HCT116 (cell line): Measurements from ENCODE around the gene TUBGCP5. TPM values are rescaled to one million over a fixed set of nuclear protein-coding genes. Genes with fewer than 3 reads are reported as not detected.
A peak's percentile ranks its signal among the peaks of the same experiment; 100 is the strongest.
"Not testable (repeated sequence)": the region's sequence is repeated elsewhere in the genome, so short reads cannot be mapped to it uniquely, and the experiment has no call there.

Experiments
- ATAC-seq: fragments of 200-7000 bp; cut with Tn5 transposase; 2 replicates; pipeline ENCODE4 v1.9.1; 2020; ENCODE audit warnings: mild to moderate bottlenecking, moderate library complexity
- BruUV-seq: library from RNA; stranded (reverse); fragments of 400-500 nt; replicated peaks from 2 replicates; lab custom pipeline; 2021; lab: Mats Ljungman, UMichigan
- CTCF ChIA-PET: fragments of 300-600 bp; sonication (Branson Sonifier 250); formaldehyde crosslinking; loops from one replicate; lab custom pipeline; 2021; ENCODE audit warnings: antibody characterized with exemption; lab: Charles Lee
- POLR2A ChIA-PET: fragments of 300-600, 350-600 bp; sonication (Branson Sonifier 250); formaldehyde crosslinking; loops from one replicate; lab custom pipeline; 2021; ENCODE audit warnings: antibody characterized with exemption; lab: Charles Lee
- RAD21 ChIA-PET, 2 experiments: fragments of 300-600 bp; sonication (Branson Sonifier 250); formaldehyde crosslinking; loops; one replicate each; lab custom pipeline; 2023; ENCODE audit warnings: low total read pairs in 2 of 2; ENCODE audit not compliant: uncharacterized antibody in 2 of 2, unreplicated experiment in 2 of 2, low non-redundant PET in 1 of 2; lab: Charles Lee
- DNase-seq: peaks from one replicate; pipeline ENCODE4 v3.0.0-alpha.2; 2010; ENCODE audit warnings: low read depth, low spot score
- H2AFZ ChIP-seq: fragments of 200-600 bp; shearing (Covaris generic), sonication (generic); 2 replicates; pipeline ENCODE4 v1.6.1; 2017; ENCODE audit warnings: low read depth, mixed run types, mixed read lengths, antibody characterized with exemption, low read length; ENCODE audit not compliant: poor library complexity, severe bottlenecking
- H3K27ac ChIP-seq: 2 replicates; pipeline ENCODE4 v1.5.1; 2012; ENCODE audit warnings: low read depth, low read length
- H3K27me3 ChIP-seq: fragments of 200-600 bp; sonication (generic); 2 replicates; pipeline ENCODE4 v1.6.1; 2016; ENCODE audit warnings: mixed run types, low read length, mixed read lengths; ENCODE audit not compliant: insufficient read depth
- H3K36me3 ChIP-seq, 2 experiments: fragments of 200-500 bp in 1 of 2; fragments of 200-600 bp in 1 of 2; sonication (Bioruptor generic) in 1 of 2; sonication (generic) in 1 of 2; 2 replicates each; pipeline versions ENCODE4 v1.5.1 to v1.6.1; 2014 to 2016; ENCODE audit warnings: low read length in 2 of 2, inconsistent platforms in 1 of 2, mixed read lengths in 1 of 2, mixed run types in 1 of 2; ENCODE audit not compliant: insufficient read depth in 2 of 2, control insufficient read depth in 1 of 2
- H3K4me1 ChIP-seq, 2 experiments: fragments of 200-600 bp in 1 of 2; sonication (generic) in 1 of 2; 2 replicates each; pipeline versions ENCODE4 v1.5.1 to v1.6.1; 2012 to 2017; ENCODE audit warnings: low read length in 2 of 2, inconsistent platforms in 1 of 2, mild to moderate bottlenecking in 1 of 2, mixed read lengths in 1 of 2, mixed run types in 1 of 2, moderate library complexity in 1 of 2; ENCODE audit not compliant: insufficient read depth in 2 of 2, control insufficient read depth in 1 of 2
- H3K4me2 ChIP-seq: fragments of 200-600 bp; sonication (generic); 2 replicates; pipeline ENCODE4 v1.6.1; 2017; ENCODE audit warnings: mixed run types, low read length, mixed read lengths
- H3K4me3 ChIP-seq, 2 experiments: fragments of 200-600 bp in 1 of 2; sonication (generic) in 1 of 2; replicated peaks in 1 of 2; 2 replicates each; pipeline ENCODE4 v1.5.1; 2011 to 2016; ENCODE audit warnings: low read length in 2 of 2, control low read depth in 1 of 2, low read depth in 1 of 2, mild to moderate bottlenecking in 1 of 2, mixed read lengths in 1 of 2, mixed run types in 1 of 2
- H3K79me2 ChIP-seq: fragments of 200-600 bp; sonication (generic); 2 replicates; pipeline ENCODE4 v1.6.1; 2017; ENCODE audit warnings: mild to moderate bottlenecking, mixed run types, low read length, moderate library complexity, mixed read lengths; ENCODE audit not compliant: insufficient read depth
- H3K9ac ChIP-seq: fragments of 200-600 bp; sonication (generic); 2 replicates; pipeline ENCODE4 v1.6.1; 2016; ENCODE audit warnings: low read length, mixed read lengths
- H3K9me2 ChIP-seq: fragments of 200-600 bp; sonication (generic), shearing (Covaris generic); 2 replicates; pipeline ENCODE4 v1.6.1; 2017; ENCODE audit warnings: mixed run types, mild to moderate bottlenecking, moderate library complexity; ENCODE audit not compliant: insufficient read depth
- H3K9me3 ChIP-seq, 2 experiments: fragments of 200-500 bp in 1 of 2; fragments of 200-600 bp in 1 of 2; sonication (Bioruptor generic) in 1 of 2; sonication (generic) in 1 of 2; 2 replicates each; pipeline ENCODE4 v1.6.1; 2014 to 2017; ENCODE audit warnings: low read length in 2 of 2, mixed read lengths in 2 of 2, inconsistent platforms in 1 of 2, low read depth in 1 of 2, mild to moderate bottlenecking in 1 of 2, mixed run types in 1 of 2, moderate library complexity in 1 of 2; ENCODE audit not compliant: control insufficient read depth in 1 of 2, insufficient read depth in 1 of 2
- H4K20me1 ChIP-seq: fragments of 200-600 bp; sonication (generic), shearing (Covaris generic); 2 replicates; pipeline ENCODE4 v1.6.1; 2017; ENCODE audit warnings: mixed run types, mild to moderate bottlenecking, moderate library complexity; ENCODE audit not compliant: insufficient read depth
- POLR2A ChIP-seq: IDR thresholded peaks from 2 replicates; pipeline ENCODE4 v1.7.0; 2011; ENCODE audit warnings: borderline replicate concordance; ENCODE audit not compliant: insufficient read depth, insufficient read length; ENCODE audit errors: extremely low read depth
- intact Hi-C: fragments of 100-400 bp; cut with micrococcal nuclease; formaldehyde crosslinking; loops from 2 replicates; pipeline ENCODE4 v1.10.0; 2022
- total RNA-seq: library from RNA; stranded (reverse); gene quantifications from one replicate; pipeline ENCODE4 v1.2.1, GENCODE V29; 2021; ENCODE audit not compliant: unreplicated experiment
- TF ChIP-seq, protein P1 (sequence below), 3 experiments: fragments of 200-600 bp in 1 of 3; sonication (generic) in 1 of 3; IDR thresholded peaks in 2 of 3; conservative IDR thresholded peaks in 1 of 3; 2 replicates each; pipeline ENCODE4 v1.5.1; 2012 to 2017; ENCODE audit warnings: low read depth in 2 of 3, low read length in 2 of 3, antibody characterized with exemption in 1 of 3, borderline replicate concordance in 1 of 3, control low read depth in 1 of 3, mild to moderate bottlenecking in 1 of 3, mixed read lengths in 1 of 3, mixed run types in 1 of 3, moderate library complexity in 1 of 3; ENCODE audit not compliant: insufficient read depth in 1 of 3

The TUBGCP5 gene
- total RNA-seq, 1 experiment from 2014 or later, result 17.9 TPM

DNA sequence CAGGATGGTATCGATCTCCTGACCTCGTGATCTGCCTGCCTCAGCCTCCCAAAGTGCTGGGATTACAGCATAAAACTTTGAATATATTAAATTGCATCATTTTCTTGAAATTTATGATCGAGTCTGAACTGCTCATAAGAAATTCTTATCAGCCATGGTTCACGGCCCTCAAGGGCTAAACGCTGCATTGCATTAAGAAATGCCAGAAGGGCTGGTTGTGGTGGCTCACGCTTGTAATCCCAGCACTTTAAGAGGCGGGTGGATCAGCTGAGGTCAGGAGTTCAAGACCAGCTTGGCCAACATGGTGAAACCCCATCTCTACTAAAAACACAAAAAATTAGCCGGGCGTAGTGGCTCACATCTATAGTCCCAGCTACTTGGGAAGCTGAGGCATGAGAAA is 26.8 kb downstream of the TUBGCP5 start:
- H3K4me1 ChIP-seq, POLR2A ChIA-PET, BruUV-seq, H2AFZ ChIP-seq, H3K9ac ChIP-seq, intact Hi-C loops, H3K9me3 ChIP-seq, H3K9me2 ChIP-seq, H3K4me2 ChIP-seq, H4K20me1 ChIP-seq, ATAC-seq, CTCF ChIA-PET, H3K27ac ChIP-seq, H3K79me2 ChIP-seq, DNase-seq, H3K4me3 ChIP-seq, RAD21 ChIA-PET, H3K27me3 ChIP-seq: not testable (repeated sequence)
- H3K36me3 ChIP-seq, result peaks cover 30 to 39% of the 10 kb centered on the region in 2 experiments

DNA sequence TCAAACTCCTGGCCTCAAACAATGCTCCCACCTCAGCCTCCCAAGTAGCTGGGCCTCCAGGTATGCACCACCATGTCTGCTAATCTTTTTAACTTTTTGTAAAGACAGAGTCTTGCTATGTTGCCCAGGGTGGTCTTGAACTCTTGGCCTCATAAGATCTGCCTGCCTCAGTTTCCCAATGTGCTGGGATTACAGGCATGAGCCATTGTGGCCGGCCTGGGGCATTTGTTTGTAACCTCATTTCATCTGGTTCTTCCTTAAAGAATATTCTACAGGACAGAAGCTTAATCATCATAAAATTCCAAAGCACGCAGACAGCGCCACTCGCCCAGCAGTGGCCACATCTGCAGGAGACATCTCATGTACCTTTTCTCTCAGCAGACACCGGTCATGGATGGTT is 35.6 kb downstream of the TUBGCP5 start:
- ATAC-seq, result no peak
- POLR2A ChIA-PET, result no interaction called here
- RAD21 ChIA-PET, result no interaction called here

More for the DNA sequence above, 35.6 kb downstream of the TUBGCP5 start:
- H3K27me3 ChIP-seq, result no peaks in the 10 kb centered on the region
- no peak overlapping the region for H3K4me2 ChIP-seq
- TF ChIP-seq POLR2A, result no peak
- TF ChIP-seq, protein P1, sequence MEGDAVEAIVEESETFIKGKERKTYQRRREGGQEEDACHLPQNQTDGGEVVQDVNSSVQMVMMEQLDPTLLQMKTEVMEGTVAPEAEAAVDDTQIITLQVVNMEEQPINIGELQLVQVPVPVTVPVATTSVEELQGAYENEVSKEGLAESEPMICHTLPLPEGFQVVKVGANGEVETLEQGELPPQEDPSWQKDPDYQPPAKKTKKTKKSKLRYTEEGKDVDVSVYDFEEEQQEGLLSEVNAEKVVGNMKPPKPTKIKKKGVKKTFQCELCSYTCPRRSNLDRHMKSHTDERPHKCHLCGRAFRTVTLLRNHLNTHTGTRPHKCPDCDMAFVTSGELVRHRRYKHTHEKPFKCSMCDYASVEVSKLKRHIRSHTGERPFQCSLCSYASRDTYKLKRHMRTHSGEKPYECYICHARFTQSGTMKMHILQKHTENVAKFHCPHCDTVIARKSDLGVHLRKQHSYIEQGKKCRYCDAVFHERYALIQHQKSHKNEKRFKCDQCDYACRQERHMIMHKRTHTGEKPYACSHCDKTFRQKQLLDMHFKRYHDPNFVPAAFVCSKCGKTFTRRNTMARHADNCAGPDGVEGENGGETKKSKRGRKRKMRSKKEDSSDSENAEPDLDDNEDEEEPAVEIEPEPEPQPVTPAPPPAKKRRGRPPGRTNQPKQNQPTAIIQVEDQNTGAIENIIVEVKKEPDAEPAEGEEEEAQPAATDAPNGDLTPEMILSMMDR (IDR thresholded peaks at IDR 0.05 in 2 of 3, conservative IDR thresholded peaks at IDR 0.05 in 1 of 3; ENCODE audit: borderline replicate concordance in 1 of 3, insufficient read depth in 1 of 3, low read depth in 2 of 3, low read length in 2 of 3), result 0 out of 6 replicates have a peak, but pooled peaks of 2 of the 3 experiments have one; percentile 10 to 11
- TF ChIP-seq, all 23 proteins: peak for 1
- no peak for DNase-seq
- peaks cover 38 to 44% of the 10 kb centered on the region in 2 experiments for H3K36me3 ChIP-seq
- H3K79me2 ChIP-seq, result no peaks in the 10 kb centered on the region
- no peaks in the 10 kb centered on the region for H3K9me2 ChIP-seq
- intact Hi-C loops, result no loop called here
- no peak overlapping the region for H3K27ac ChIP-seq
- no peaks in the 10 kb centered on the region for H3K4me1 ChIP-seq
- no peaks in the 10 kb centered on the region for H4K20me1 ChIP-seq
- no peak overlapping the region for H2AFZ ChIP-seq
- no peaks in the 10 kb centered on the region for H3K9me3 ChIP-seq
- no peak overlapping the region for H3K4me3 ChIP-seq
- BruUV-seq, result no TSS peak
- no peak overlapping the region for H3K9ac ChIP-seq
- CTCF ChIA-PET, result no interaction called here
